ENCODE results near the gene LEKR1.
"Not testable (repeated sequence)": the region's sequence is repeated elsewhere in the genome, so short reads cannot be mapped to it uniquely, and the experiment has no call there.

Gene LEKR1

DNA sequence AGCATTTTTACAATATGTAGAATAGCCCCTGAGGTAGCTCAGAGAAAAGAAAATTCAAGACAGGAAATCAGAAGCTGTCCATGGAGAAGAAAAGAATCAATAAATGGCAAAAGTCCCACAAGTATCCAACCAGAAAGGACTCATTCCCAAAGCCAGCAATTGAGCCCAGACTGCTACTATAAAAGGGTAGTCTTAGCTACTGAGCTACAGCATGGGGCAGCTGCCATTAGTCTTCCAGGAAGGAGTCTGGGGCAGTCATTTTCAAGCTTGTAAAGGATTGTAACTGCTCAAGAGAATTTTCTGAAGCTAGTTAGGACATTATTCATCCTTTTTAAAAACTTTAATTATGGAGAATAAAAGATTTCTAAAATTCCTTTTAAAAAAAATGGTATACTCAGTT is 10.5 kb downstream of the LEKR1 start:
- DNase-seq = no peak

DNA sequence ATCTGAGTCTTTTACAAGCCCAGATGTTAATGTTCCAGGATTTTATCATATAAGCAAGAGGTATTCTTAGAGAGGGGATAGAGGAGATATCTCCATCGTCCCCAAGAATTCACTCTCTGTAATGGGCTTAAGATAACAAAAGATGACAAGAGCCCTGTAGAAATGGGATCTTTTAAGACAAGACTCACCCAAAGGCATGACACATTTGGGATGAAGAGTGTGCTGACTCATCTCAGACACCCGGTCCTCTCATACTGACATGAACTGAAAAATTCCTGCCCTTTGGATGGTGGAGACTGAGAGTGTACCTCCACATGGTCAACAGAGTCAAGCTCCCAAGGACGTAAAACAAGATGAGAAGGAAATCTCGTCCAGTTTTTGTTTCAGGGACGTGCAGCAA is 11.0 kb downstream of the LEKR1 start:
- no peak for DNase-seq

DNA sequence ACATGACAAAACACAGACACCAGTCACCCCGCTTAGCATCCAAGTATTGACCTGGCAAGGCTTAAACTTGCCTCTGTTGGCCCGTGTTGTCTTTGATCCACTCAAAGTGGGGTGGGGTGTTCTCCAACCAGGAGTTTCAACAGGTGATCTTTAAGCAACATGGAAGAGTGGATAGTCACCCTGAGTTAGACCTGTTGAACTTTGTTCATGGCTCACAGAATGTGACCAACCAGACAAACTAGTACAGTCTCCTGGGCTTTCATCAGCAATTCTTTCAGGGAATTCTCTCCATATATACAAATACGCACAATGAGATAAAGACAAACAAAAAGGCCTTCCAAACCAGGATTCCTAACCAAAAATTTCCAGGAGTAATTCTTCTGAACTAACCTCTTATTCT is 11.9 kb downstream of the LEKR1 start:
- DNase-seq = no peak

DNA sequence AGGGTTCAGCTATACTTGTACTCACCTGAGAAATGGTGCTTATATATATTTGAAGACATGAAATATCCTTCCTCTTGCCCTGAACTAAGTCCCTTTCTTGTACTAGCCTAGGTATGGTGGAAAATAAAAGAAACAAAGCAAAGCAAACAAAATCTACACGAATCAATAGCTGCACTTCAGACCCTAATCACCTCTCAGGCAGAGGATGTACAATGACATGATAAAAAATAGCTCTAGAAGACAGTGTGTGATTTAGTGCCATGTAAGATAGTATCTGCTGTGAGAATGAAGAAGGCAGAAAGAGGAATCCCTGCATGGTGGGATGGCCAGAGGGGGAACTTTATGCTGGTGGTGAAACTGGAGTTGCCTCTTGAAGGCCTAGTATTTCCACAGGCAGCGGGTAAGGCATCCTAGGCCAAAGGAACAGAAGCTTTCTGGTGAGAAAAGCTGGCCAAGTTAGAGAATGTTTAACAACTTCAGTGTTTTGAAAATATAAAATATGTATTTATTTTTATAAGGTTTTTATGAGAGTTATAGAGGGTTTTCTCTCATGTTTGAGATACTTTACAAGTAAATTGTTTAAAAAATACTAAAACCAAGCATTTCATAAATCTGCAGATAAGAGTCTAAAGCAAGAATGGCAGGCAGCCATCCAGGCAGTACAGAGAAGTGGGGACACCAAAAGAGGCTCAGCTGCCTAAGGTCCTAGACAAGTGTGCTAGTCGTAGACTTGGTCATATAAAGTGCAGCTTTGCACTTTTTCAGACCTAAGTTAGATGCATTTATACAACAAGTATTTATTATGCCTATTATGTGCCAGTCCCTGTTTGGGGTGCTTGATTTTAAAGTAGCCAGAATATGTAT is 14.9 kb downstream of the LEKR1 start:
- DNase-seq = no peak

- no peak for DNase-seq
Observed at GRCh38 chr3:156843071-156843808, 17.1 kb downstream of the LEKR1 start.

GRCh38 chr3:156847752-156848448 is 21.7 kb downstream of the LEKR1 start:
- no peak for DNase-seq

- no peak for DNase-seq
Observed at GRCh38 chr3:156859578-156859977, 33.4 kb downstream of the LEKR1 start.

DNA sequence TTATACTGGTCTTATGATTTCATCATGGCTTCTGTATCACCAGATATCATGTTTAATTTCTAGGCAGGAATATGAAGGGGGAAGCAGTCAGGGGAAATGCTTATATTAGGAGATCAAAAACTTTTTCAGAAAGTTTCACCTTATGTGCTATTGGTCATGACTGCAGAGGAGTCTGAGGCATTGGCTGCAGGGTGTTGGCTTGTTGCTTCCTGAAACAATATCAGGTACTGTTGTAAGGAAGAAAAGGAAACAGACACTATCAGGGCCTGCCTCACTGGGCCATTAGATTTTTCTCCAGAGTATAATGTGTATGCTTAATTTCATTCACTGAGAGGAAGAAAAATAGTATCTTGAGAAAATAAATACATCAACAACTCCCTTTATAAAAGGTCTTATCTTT is 34.7 kb downstream of the LEKR1 start:
- no peak for DNase-seq

GRCh38 chr3:156862338-156862737 is 36.2 kb downstream of the LEKR1 start:
- DNase-seq = no peak

DNA sequence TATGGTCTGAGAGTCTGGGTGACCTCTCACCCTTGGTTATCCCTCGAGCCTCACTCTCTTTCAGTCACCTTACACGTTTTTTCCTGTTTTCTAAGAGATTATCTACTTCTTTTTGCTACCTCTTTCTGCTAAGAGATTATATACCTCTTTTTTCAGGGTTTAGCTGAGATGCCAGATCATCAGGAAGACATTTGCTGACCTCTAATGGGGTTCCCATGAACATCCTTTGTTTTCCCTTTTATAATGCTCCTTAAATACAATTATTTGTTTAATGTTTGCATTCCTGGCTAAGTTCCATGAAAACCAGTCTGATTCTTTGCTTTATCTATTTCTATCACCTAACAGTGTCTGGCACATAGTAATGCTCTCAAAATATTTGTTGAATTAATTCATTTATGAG is 39.6 kb downstream of the LEKR1 start:
- no peak for DNase-seq

DNA sequence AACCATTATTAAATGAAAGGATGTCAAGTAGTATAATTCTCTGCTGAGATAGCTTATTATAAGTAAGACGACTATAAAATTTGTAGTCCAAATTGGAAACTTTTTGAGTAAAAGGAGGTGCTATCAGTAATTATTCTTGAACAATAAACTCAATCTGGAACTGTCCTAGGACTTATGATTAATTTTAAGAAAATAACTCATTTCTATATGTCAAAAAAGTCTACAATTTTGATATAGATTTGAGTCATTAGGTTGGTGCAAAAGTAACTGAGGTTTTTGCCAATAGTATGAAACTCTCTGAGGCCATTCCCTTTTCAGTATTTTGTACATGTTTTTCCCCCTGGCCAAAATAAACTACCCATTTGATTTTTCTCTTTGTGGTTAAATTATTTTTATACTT is 41.0 kb downstream of the LEKR1 start:
- no peak for DNase-seq

GRCh38 chr3:156867920-156868319 is 41.8 kb downstream of the LEKR1 start:
- DNase-seq = no peak

DNA sequence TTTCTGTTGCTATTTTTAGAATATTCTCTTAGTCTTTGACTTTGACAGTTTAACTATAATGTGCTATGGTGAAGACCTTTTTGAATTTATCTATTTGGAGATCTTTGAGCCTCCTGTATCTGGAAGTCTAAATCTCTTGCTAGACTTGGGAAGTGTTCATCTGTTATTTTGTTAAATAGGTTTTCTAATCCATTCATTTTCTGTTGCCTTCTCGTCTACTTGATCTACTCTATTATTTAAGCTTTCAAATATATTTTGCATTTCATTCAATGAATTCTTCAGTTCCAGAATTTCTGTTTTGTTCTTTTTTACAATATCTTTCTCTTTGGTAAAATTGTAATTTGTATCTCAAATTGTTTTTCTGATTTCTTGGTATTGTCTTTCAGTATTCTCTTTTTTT is 47.8 kb downstream of the LEKR1 start:
- DNase-seq = no peak

DNA sequence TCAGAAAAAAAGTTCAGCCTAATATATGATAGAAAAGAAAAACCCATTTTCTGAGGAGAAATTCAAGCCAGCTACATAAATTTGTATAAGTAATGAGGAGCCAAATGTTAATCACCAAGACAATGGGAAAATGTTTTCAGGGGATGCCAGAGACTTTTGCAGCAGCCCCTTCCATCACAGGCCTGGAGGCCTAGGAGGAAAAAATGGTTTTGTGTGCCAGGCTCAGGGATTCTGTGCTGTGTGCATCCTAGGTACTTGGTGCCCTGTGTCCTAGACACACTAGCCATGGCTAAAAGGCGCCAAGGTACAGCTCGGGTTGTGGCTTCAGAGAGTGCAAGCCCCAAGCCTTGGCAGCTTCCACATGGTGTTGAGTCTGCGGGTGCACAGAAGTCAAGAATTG is 53.3 kb downstream of the LEKR1 start:
- not testable (repeated sequence) for DNase-seq

GRCh38 chr3:156885761-156886160 is 59.6 kb downstream of the LEKR1 start:
- no peak for DNase-seq

DNA sequence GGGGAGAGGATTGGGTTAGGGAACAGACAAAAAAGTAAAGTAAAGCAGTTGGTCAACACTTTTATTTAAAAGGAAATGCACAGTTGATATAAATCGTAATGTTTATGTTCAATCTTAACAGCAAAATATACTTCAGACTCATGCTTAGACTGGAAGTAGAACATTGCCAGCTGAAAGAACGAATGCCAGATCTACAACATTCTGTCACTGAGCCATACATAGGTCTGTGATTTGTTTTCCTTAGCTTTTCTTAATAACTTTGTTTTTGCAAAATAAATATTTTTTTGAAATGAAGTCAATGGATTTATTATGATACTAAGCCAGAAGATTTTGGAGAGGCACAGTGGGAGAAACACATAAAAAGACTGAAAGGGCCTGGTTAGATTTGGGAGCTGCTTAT is 62.0 kb downstream of the LEKR1 start:
- DNase-seq = no peak

GRCh38 chr3:156888576-156888975 is 62.4 kb downstream of the LEKR1 start:
- DNase-seq = no peak

- no peak for DNase-seq
Observed at GRCh38 chr3:156892701-156893100, 66.5 kb downstream of the LEKR1 start.

DNA sequence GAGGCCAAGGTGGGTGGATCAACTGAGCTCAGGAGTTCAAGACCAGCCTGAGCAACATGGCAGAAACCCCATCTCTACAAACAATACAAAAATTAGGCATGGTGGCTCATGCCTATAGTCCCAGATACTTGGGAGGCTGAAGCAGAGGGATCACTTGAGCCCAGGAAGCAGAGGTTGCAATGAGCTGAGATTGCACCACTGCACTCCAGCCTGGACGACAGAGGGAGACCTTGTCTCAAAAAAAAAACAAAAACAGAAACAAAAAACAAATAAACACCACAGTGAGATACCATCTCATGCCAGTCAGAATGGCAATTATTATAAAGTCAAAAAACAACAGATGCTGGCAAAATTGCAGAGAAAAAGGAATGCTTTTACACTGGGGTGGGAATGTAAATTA is 69.2 kb downstream of the LEKR1 start:
- DNase-seq = not testable (repeated sequence)

DNA sequence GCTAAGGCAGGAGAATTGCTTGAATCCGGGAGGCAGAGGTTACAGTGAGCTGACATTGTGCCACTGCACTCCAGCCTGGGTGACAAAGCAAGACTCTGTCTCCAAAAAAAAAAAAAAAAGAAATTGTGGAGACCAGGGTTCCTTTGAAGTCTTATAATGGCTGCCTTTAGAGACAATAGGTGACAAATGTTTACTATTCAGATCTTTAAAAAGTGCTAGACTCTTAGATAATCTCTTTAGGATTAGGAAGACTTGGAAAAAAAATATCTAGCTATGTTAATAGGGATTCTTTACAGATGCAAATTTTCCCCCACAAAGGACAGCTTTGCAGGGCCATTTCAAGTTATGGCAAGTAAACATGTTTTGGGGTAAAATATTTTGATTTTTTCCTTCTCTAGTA is 71.7 kb downstream of the LEKR1 start:
- not testable (repeated sequence) for DNase-seq

DNA sequence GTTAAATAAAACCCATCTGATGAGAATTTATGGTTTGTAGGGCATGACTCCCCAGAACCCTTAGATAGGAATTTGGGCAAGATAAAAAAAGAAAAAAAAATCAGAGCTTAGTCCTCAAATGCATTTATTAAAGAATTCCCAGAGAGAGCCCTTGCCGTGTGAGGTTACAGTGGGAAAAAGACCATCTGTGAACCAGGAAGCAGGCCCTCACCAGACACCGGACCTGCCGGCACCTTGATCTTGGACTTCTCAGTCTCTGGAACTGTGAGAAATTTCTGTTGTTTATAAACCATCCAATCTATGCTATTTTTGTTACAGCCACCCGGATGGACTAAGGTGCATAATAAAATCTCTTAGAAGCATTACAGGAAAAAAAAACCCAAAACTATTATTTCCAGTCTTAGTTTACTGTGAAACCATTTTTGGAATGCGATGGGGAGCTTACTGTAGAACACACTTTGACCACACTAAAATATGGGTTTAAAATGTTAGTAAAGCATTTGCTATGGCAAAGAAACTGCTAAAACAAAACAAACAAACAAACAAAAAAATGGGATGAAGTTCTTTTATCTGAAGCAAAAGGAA is 72.2 kb downstream of the LEKR1 start:
- DNase-seq = no peak

GRCh38 chr3:156899951-156900350 is 73.8 kb downstream of the LEKR1 start:
- DNase-seq = no peak

Data from amygdala (tissue), 56 donors.